ENCODE results near the gene DNAJC9. TPM values are rescaled to one million over a fixed set of nuclear protein-coding genes. Genes with fewer than 3 reads are reported as not detected.

The DNAJC9 gene
- total RNA-seq, 1 donor from 2014 or later: 44.1 TPM

DNA sequence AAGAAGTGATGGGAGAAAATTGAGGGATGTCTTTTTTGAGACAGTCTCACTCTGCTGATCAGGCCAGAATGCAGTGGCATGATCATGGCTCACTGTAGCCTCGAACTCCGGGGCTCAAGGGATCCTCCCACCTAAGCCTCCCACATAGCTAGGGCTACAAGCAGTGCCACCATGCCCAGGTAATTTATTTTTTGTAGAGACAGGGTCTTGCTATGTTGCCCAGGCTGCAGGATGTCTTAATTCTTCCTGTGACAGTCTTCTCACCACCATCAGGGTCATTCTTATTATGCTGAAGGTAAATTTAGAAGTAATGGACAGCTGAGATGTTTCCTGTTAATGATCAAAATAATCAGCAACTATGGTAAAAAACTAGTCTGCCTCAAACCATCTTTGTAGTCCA lies 7.1 kb downstream of the DNAJC9 start:
- DNase-seq (ENCODE audit: low read depth, low spot score): no peak

DNA sequence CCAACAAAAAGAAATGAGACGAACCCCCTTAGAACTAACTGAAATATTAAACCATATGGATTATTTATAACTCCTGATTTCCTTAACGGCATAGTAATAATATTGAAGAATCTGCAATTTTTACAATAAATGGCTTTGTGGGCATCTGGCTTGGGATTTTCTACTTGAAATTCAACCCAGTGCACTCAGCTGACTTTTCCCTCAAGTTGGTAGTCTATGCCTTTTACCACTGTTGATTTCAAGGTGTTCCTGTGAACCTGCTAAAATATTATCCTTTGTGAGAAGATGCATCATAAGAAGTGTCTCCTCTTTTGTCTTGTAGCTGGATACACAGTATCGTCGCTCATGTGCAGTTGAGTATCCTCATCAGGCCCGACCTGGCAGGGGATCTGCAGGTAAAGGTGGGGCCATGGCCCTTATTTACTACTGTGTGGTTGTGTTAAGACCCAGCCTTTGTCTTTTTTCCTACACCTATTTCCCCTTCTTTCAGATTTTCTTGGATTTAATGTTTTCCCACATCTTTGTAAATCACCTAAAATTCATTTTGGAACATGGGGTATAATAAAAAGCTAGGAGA lies 8.0 kb downstream of the DNAJC9 start:
- DNase-seq (ENCODE audit: low read depth, low spot score): no peak

DNA sequence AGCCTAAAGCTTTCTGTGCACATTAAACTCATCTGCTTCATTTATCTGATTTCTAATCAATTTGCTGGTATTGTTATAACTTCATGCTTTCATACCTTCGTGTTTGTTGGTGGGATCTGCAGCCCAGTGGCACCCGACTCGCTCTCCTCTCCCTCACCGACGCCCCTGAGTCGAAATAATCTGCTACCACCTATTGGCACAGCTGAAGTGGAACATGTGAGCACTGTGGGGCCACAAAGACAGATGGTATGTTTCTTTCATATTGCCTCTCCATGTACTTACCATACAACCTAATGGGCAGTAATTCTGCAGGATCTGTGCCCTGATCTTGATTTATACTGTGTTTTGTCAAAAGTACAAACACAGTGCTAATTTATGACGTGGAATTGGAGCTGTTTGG lies 12.4 kb downstream of the DNAJC9 start:
- DNase-seq (ENCODE audit: low read depth, low spot score): no peak

DNA sequence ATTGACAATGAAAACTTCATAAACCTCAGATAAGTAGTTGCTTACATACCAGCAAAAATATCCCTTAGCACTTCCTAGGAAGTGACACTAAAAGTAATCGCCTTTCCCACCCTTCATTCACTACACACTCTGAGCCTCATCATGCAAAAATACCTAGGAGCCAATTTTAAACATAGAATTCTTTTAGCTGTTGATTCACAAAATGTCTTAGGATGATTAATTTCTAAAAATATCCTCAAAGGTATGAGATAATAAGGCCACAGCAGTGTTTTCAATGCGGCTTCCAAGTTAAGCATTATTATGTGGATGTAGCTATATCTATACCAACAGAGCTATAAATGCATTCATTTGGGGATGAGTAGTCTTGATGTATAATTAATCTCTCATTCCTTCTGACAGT lies 13.2 kb downstream of the DNAJC9 start:
- DNase-seq (ENCODE audit: low read depth, low spot score): no peak

DNA sequence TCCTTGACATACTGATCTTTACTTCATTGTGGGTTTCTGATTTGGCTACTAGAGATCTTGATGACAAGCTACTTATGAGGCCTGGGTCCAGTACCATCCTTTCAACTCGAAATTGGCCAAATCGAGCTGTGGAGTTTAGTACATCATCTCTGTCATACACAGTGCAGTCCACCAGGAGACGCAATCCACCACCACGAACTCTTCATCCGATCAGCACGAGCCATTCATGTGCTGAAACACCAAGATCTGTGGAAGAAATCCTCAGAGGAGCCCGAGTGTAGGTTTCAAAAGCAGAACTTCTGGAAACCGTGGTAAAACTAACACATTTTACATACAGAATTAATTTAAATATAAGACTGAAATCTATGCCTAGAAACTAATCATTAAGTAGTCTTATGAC lies 14.2 kb downstream of the DNAJC9 start:
- DNase-seq (ENCODE audit: low read depth, low spot score): no peak

DNA sequence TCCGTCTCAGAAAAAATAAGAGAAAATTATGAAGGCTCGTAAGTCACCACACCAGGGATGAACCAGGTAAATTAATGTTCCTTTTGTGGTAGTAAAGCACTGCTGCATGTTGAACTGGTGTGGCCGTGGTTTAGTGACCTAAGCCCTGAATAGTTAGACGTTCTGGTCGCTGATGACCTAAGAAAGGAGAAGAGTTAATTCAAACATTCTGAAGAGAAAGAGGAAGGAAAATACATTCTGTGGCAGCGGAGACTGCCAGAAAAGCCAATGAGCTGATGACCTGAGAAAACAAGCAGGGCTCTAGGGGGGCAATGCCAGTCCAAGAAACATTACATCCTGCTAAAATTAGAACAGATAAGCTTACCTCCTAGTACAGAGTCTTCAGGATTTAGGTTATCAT lies 17.5 kb downstream of the DNAJC9 start:
- DNase-seq (ENCODE audit: low read depth, low spot score): no peak

DNA sequence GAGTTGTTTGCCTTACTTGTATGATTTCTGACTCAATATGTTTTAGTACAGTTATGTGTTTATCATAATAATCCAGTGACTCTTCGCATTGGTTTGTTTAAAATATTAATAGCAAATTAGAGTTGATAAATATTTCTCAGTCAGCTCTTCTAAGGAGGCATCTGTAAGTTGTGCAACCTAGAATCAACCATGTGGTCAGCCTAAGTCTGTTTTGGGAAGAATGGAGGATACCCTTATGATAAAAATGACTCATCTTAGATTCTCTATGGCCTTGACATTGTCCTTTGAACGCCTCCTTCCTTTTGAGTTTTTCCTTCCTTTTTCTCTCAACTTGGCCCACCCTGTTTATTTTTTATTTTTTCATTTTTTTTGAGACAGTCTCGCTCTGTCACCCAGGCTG lies 18.8 kb downstream of the DNAJC9 start:
- DNase-seq (ENCODE audit: low read depth, low spot score): no peak

DNA sequence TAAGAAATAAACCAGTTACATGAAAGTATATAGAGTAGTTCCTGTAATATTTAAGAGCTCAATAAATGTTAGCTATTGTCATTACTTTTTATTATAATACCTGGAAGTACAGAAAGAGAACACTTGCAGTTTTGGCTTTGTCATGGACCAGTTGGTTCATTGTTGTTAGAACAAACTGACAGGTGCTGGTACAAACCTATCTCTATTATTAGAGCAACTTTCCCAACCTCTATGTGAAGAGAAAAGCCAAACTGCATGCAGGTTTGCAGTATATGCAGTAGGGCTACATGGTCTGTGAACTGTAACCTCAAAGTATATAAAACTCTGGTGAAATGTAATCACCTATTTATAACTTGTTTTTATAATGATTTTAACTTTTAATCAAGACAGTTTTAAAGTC lies 20.4 kb downstream of the DNAJC9 start:
- no peak for DNase-seq (ENCODE audit: low read depth, low spot score)

DNA sequence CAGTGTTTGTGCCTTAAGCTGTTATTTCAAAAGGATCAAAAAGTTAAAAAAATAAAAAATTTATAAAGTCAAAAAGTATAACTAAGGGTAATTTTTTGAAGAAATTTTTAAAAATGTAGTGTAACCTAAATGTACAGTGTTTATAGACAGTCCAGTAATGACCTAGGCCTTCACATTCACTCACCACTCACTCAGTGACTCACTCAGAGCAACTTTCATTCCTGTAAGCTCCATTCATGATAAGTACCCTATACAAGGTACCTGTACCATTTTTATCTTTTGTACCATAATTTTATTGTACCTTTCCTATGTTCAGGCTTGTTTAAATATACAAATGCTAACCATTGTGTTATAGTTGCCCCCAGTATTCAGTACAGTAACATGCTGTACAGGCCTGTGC lies 21.5 kb downstream of the DNAJC9 start:
- no peak for DNase-seq (ENCODE audit: low read depth, low spot score)

DNA sequence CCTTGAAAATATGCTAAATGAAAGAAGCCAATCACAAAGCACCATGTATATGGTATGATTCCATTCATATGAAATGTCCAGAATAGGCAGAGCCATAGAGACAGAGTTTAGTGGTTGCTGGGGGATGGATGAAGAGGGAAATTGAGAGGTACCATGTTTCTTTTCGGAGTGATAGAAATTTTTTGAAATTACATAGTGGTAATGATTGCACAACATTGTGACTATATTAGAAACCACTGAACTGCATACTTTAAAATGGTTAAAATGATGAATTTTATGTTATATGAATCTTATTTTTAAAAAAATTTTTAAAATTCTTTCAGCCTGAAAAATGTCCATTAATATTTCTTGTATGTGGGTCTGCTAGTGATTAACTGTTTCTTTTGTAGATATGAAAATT lies 26.1 kb downstream of the DNAJC9 start:
- no peak for DNase-seq (ENCODE audit: low read depth, low spot score)

DNA sequence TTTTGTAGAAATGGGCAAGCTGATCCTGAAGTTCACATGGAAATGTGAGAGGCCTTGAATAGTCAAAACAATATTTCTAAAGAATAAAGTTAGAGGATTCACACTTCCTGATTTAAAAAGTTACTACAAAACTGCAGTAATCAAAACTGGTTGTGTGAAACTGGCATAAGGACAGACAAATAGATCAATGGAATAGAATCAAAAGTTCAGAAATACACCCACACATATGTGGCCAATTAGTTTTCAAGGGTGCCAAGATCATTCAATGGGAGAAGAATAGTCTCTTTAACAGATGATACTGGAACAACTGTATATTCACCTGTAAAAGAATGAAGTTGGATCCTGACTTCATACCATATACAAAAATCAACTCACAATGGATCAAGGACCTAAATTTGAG lies 27.7 kb downstream of the DNAJC9 start:
- no peak for DNase-seq (ENCODE audit: low read depth, low spot score)

DNA sequence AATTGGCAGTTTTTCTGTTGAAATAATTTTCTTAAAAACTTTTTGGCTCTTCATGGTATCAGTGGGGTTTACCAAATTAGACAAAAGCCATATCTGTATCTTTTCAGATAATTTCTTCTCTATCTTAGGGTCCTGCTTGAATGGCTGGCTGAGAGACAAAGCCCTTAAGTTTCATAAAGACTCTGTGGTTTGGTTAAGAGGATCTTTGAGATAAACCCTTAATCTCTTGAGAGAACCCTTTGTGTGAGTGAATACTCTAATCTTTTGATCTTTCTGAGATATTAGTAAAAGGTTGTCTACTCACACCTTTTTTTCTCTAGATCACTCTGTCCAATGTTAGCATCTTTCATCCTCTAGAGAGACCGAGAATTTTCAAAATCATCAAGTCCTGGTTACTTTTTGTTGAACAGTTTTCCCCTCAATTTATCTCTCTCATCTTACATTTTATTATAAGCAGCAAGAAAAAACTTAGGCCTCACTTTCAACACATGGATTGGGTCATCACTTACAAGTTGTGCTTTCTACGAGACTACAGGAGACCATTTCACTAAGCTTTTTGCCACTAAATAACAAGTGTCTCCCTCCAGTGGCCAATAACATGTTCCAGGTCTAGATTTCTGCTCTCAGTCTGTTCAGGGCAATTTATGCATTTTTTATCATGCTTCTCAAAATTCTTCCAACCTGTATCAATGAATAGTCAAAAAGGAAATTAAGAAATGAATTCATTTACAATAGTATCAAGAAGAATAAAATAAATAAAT lies 28.4 kb downstream of the DNAJC9 start:
- peak; percentile 5 for DNase-seq (ENCODE audit: low read depth, low spot score)

DNA sequence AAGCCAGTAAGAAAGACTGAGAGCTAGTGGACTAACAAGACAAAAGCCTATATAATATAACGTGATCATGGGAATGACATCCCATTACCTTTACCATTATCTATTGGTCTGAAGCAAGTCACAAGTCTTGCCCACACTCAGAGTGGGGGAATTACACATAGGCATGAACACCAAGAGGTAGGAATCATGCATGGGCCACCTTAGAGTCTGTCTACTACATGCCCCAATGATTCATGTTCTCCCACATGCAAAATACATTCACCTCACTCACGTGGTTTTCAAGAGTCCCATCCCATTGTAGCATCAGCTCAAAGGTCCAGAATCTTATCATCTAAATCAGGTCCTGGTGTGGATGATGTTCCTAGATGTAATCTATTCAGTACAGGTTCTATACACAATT lies 29.4 kb downstream of the DNAJC9 start:
- no peak for DNase-seq (ENCODE audit: low read depth, low spot score)

DNA sequence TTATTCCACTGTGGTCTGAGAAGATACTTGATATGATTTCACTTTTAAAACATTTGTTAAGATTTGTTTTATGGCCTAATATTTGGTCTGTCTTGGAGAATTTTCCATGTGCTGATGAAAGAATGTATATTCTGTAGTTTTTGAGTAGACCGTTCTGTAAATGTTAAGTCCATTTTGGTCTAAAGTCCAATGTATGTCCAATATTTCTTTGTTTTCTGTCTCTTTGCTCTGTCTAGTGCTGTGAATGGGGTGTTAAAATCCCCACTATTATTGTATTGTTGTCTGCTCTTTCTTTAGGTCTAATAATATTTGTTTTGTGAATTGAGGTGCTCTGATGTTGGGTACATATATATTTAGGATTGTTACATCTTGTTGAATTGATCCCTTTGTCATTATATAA lies 31.3 kb downstream of the DNAJC9 start:
- no peak for DNase-seq (ENCODE audit: low read depth, low spot score)

DNA sequence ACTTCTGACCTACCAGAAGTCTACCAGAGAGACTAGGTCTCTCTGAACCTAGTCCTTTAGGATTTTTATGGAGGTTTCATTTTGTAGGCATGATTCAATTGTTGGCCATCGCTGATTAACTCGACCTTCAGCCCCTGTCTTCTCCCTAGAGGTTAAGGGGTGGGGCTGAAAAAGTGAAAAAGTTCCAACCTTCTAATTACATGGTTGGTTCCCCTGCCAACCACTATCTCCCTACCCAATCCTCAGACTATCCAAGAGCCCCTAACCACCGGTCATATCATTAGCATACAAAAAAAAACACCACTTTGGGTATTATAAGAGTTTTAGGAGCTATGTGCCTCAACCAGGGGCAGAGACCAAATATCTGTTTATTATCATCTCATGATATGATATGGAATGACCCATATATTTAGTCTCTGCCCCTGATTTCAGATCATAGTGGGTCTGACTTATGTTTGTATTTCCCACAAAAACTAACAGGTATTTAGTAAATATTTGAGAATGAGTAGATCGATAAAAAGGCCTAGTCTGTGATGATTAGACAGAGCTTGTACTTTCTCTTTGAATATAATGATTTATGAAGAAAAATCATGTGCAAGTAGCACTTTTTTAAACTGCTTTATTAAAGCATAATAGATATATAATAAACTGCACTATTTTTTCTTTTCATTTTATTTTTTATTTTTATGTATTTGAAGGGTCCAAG lies 35.8 kb downstream of the DNAJC9 start:
- DNase-seq (ENCODE audit: low read depth, low spot score): no peak

DNA sequence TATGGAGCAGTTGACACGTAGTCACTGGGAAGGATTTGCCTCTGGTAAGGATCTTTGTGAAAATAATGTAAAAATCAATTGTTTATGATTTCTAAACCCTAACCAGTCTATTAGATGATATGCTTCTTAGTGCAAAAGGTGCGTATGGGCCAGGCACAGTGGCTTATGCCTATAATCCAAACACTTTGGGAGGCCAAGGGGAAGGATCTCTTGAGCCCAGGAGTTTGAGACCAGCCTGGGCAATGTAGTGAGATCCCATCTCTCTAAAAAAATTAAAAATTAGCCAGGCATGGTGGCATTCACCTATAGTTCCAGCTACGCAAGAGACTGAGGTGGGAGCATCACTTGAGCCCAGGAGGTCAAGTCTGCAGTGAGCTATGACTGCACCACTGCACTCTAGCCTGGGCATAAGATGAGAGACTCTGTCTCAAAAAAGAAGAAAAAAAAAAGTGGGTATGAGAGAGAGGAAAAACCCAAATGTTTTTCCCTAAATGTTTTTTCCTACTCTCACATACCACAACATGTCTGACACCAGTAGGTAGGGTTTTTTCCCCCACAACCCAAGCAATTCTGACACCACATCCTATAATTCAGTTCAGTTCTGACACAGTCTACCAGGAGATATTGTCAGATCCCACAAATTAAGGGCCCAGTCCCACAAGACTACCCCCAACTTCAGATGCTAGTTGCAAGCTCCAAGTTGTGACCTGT lies 36.5 kb downstream of the DNAJC9 start:
- DNase-seq (ENCODE audit: low read depth, low spot score): no peak

DNA sequence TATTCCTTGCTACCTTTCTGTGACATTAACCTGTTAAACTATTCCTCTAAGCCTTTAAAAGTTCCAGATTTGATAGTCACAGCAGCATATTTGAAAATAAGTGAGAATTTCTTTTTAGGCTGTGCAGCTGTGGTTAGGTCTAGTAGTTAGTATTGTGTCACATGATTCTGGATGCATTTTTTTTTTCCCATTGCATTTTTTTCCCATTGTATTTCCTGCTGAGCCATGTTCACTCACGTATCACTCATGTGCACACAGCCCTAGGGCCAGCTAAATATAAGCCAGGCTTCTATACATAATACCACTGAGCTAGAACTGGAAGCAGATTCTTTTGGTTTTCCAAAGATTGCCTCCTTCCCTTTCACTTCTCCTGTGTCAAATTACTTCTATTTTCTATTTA lies 37.4 kb downstream of the DNAJC9 start:
- peak; percentile 30 for DNase-seq (ENCODE audit: low read depth, low spot score)

DNA sequence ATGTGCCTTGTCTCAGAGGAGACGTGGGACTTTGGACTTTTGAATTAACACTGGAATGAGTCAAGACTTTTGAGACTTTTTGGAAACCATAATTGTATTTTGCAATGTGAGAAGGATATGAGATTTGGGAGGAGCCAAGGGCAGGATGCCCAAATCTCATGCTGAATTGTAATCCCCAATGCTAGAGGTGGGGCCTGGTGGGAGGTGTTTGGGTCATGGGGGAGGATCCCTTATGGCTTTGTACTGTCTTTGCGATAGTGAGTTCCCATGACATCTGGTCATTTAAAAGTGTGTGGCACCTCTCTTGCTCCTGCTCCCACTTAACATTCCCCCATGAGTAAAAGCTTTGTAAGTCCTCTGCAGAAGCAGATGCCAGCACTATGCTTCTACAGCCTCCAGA lies 39.2 kb downstream of the DNAJC9 start:
- no peak for DNase-seq (ENCODE audit: low read depth, low spot score)

DNA sequence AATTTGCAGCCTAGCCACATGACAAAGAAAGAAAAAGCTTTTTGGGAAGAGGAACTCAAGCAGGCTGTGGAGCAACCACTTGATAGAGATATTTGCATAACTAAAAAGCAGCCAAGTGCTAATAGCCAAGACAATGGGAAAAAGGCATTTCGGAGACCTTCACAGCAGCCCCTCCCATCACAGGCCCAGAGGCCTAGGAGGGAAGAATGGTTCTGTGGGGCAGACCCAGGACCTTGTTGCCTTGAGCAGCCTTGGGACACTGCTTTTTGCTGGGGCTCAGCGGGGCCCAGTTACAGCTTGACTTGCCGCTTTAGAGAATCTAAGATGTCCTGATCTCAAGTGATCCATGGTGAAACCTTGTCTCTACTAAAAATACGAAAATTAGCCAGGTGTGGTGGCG lies 40.7 kb downstream of the DNAJC9 start:
- DNase-seq (ENCODE audit: low read depth, low spot score): no peak

DNA sequence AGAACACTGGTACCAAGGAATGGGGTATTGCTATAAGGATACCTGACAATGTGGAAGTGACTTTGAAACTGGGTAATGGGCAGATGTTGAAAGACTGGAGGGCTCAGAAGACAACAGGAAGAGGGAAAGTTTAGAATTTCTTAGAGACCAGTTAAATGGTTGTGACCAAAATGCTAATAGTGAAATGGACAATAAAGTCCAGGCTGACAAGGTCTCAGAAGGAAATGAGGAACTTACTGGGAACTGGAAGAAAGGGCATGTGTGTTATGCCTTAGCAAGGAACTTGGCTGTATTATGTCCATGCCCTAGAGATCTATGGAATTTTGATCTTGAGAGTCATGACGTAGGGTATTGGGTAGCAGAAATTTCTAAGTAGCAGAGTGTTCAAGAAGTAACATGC lies 41.2 kb downstream of the DNAJC9 start:
- DNase-seq (ENCODE audit: low read depth, low spot score): no peak

DNA sequence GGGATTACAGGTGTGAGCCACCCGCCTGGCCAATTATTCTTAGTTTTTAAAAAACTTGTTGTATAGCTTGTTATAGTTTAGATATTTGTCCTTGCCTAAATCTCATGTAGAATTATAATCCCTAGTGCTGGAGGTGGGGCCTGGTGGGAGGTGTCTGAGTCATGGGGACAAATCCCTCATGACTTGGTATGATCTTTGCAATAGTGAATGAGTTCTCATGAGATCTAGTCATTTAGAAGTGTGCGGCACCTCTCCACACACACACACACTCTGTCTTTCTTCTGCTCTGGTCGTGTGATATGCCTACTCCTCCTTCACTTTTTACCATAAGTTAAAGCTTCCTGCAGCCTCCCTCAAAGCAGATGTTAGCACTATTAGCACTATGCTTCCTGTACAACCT lies 42.0 kb downstream of the DNAJC9 start:
- no peak for DNase-seq (ENCODE audit: low read depth, low spot score)

All from pulmonary artery endothelial cell (primary cell).